HG03354 (cell line): ENCODE results near the gene C21orf58.

Source experiments
- ATAC-seq: cut with Tn5 transposase; IDR thresholded peaks from one replicate; pipeline ENCODE4 v1.9.1; 2021; ENCODE audit warnings: mild to moderate bottlenecking; ENCODE audit not compliant: unreplicated experiment, poor library complexity, severe bottlenecking

The C21orf58 gene

GRCh38 chr21:46355161-46356004 is 31.7 kb upstream of the C21orf58 start:
- no peak for ATAC-seq

GRCh38 chr21:46354518-46354917 is 30.8 kb upstream of the C21orf58 start:
- no peak for ATAC-seq

GRCh38 chr21:46354046-46354445 is 30.4 kb upstream of the C21orf58 start:
- no peak for ATAC-seq

GRCh38 chr21:46352913-46353312 is 29.2 kb upstream of the C21orf58 start:
- ATAC-seq: no peak

- no peak for ATAC-seq
These were observed 28.5 kb upstream of the C21orf58 start for GRCh38 chr21:46352164-46352515.

GRCh38 chr21:46351476-46352163 is 27.9 kb upstream of the C21orf58 start:
- no peak for ATAC-seq

- ATAC-seq: no peak
These were observed 27.3 kb upstream of the C21orf58 start for GRCh38 chr21:46350981-46351380.

GRCh38 chr21:46350571-46350970 is 26.9 kb upstream of the C21orf58 start:
- ATAC-seq: no peak

- no peak for ATAC-seq
These were observed 25.6 kb upstream of the C21orf58 start for GRCh38 chr21:46349134-46349760.

- ATAC-seq: no peak
These were observed 24.2 kb upstream of the C21orf58 start for GRCh38 chr21:46347791-46348381.

- no peak for ATAC-seq
These were observed 23.5 kb upstream of the C21orf58 start for GRCh38 chr21:46347203-46347550.

- no peak for ATAC-seq
These were observed 22.9 kb upstream of the C21orf58 start for GRCh38 chr21:46346296-46347202.

- no peak for ATAC-seq
These were observed 22.2 kb upstream of the C21orf58 start for GRCh38 chr21:46345861-46346260.

GRCh38 chr21:46344219-46344915 is 20.7 kb upstream of the C21orf58 start:
- ATAC-seq: no peak

- ATAC-seq: no peak
These were observed 17.3 kb upstream of the C21orf58 start for GRCh38 chr21:46340998-46341397.

GRCh38 chr21:46336603-46337002 is 12.9 kb upstream of the C21orf58 start:
- no peak for ATAC-seq

- ATAC-seq: no peak
These were observed 10.9 kb upstream of the C21orf58 start for GRCh38 chr21:46334351-46335140.

GRCh38 chr21:46329796-46330195 is 6.1 kb upstream of the C21orf58 start:
- no peak for ATAC-seq
